ENCODE measurements around the gene TOM1. TPM values are rescaled to one million over a fixed set of nuclear protein-coding genes. Genes with fewer than 3 reads are reported as not detected.

Gene TOM1
- total RNA-seq (10 to 100 TPM; 35.1 to 48.9 (median 41.9) TPM), polyA plus RNA-seq (10 to 100 TPM; 16.9 to 31.0 TPM)
- long read RNA-seq, donor 1, transcript TOM1-204 (15 exons, 2,390 nt), result minor isoform, 35 of 422 reads
- long read RNA-seq, donor 1, transcript TOM1-214 (3 exons, 849 nt), result minor isoform, 8 of 422 reads
- long read RNA-seq, donor 1, transcript TOM1-210 (15 exons, 2,389 nt), result major isoform, 258 of 422 reads
- long read RNA-seq, donor 1, partial matches to known transcripts, result 42 of 422 reads
- long read RNA-seq, donor 1, other reads (novel, unspliced or antisense), result 78 of 422 reads
- long read RNA-seq, donor 2, transcript TOM1-210 (15 exons, 2,389 nt), result major isoform, 7 of 10 reads
- long read RNA-seq, donor 2, partial matches to known transcripts, result 0 of 10 reads
- long read RNA-seq, donor 2, other reads (novel, unspliced or antisense), result 0 of 10 reads
- long read RNA-seq, donor 3, transcript TOM1-210 (15 exons, 2,389 nt), result major isoform, 107 of 159 reads
- long read RNA-seq, donor 3, transcript TOM1-204 (15 exons, 2,390 nt), result minor isoform, 13 of 159 reads
- long read RNA-seq, donor 3, partial matches to known transcripts, result 13 of 159 reads
- long read RNA-seq, donor 3, other reads (novel, unspliced or antisense), result 23 of 159 reads

GRCh38 chr22:35299673-35300499 lies at the start of gene TOM1:
TSS of gene TOM1 (plus strand) at chr22:35299894. CDS start at chr22:35299929, 35 bp downstream.
- DNase-seq, result peak; percentile 96 to 97 (median 96)
- H3K36me3 ChIP-seq, result no peaks in the 10 kb centered on the region
- H3K4me3 ChIP-seq, result peak within 1 kb of the TSS; percentile 95
- H3K4me1 ChIP-seq (ENCODE audit: insufficient read depth), result no peaks in the 10 kb centered on the region
- H3K27me3 ChIP-seq, result no peaks in the 10 kb centered on the region
- no peak for TF ChIP-seq CTCF (IDR thresholded peaks at IDR 0.05)
- TF ChIP-seq POLR2A (IDR thresholded peaks at IDR 0.05), result peak; percentile 85
- TF ChIP-seq EP300 (IDR thresholded peaks at IDR 0.05), result peak; percentile 5
- intact Hi-C loops (cut with DNase I), result loop anchor here in 1 of 4 donors (10.0 kb wide), 1 partner anchor 1385 kb away; no protein-coding TSS in a partner anchor
- peak within 1 kb of the TSS; percentile 80 to 87 for H3K27ac ChIP-seq
- no peaks in the 10 kb centered on the region for H3K9me3 ChIP-seq
- 0 to 1% (median 1%) methylated on average over 35 to 64 of the region's 64 CpGs for WGBS, 3 donors

- Histone ChIP-seq H3K4me1 (ENCODE audit: insufficient read depth) (no peaks in the 10 kb centered on the region), H3K27ac (no peak overlapping the region), H3K27me3 (no peaks in the 10 kb centered on the region), H3K9me3 (no peaks in the 10 kb centered on the region), H3K4me3 (no peak overlapping the region), H3K36me3 (no peaks in the 10 kb centered on the region)
- TF ChIP-seq CTCF (IDR thresholded peaks at IDR 0.05) (no peak), POLR2A (IDR thresholded peaks at IDR 0.05) (no peak)
- intact Hi-C loops (cut with DNase I), result no loop called here
- WGBS, 3 donors, result 75 to 85% (median 80%) methylated on average over 4 of the region's 4 CpGs
- no peak for DNase-seq
Measured at GRCh38 chr22:35250156-35250555, 49.5 kb upstream of the TOM1 start.

GRCh38 chr22:35253946-35254345 lies 45.7 kb upstream of the TOM1 start:
- Histone ChIP-seq H3K9me3 (no peaks in the 10 kb centered on the region), H3K4me1 (ENCODE audit: insufficient read depth) (peaks cover 3% of the 10 kb centered on the region), H3K27ac (no peak overlapping the region), H3K4me3 (no peak overlapping the region), H3K27me3 (no peaks in the 10 kb centered on the region), H3K36me3 (no peaks in the 10 kb centered on the region)
- 64 to 79% (median 67%) methylated on average over 2 of the region's 2 CpGs for WGBS, 3 donors
- no peak for DNase-seq
- TF ChIP-seq CTCF (IDR thresholded peaks at IDR 0.05), result no peak
- intact Hi-C loops (cut with DNase I), result no loop called here

- no peak for TF ChIP-seq CTCF (IDR thresholded peaks at IDR 0.05)
- TF ChIP-seq POLR2A (IDR thresholded peaks at IDR 0.05), result no peak
- no peak for TF ChIP-seq EP300 (IDR thresholded peaks at IDR 0.05)
Measured at GRCh38 chr22:35257002-35257320, 42.7 kb upstream of the TOM1 start.

More at GRCh38 chr22:35257002-35257320, 42.7 kb upstream of the TOM1 start:
- Histone ChIP-seq H3K4me3 (peak overlapping the region; percentile 88), H3K27ac (no peak overlapping the region), H3K27me3 (no peaks in the 10 kb centered on the region), H3K4me1 (ENCODE audit: insufficient read depth) (peaks cover 3% of the 10 kb centered on the region), H3K36me3 (no peaks in the 10 kb centered on the region), H3K9me3 (no peaks in the 10 kb centered on the region)
- DNase-seq, result no peak
- WGBS, 3 donors, result 1 to 3% (median 1%) methylated on average over 3 of the region's 3 CpGs
- intact Hi-C loops (cut with DNase I), result no loop called here

Measured in ovary (tissue), 10 donors.